HepG2 (cell line): ENCODE results near the gene LDLRAP1. TPM values are rescaled to one million over a fixed set of nuclear protein-coding genes. Genes with fewer than 3 reads are reported as not detected.

Experiments
- BCL3 ChIP-seq: sonication (generic); formaldehyde crosslinking; IDR thresholded peaks from 2 replicates; pipeline ENCODE4 v1.5.1; 2020; ENCODE audit warnings: mild to moderate bottlenecking, missing genetic modification reagents, moderate library complexity
- GLMP ChIP-seq: sonication (generic); formaldehyde crosslinking; IDR thresholded peaks from 2 replicates; pipeline ENCODE4 v1.9.0; 2021; ENCODE audit warnings: missing genetic modification reagents, mild to moderate bottlenecking, borderline replicate concordance
- PBX2 ChIP-seq: IDR thresholded peaks from 2 replicates; pipeline ENCODE4 v1.6.1; 2016; ENCODE audit warnings: control low read depth
- SP1 ChIP-seq, 2 experiments: fragments of 450-650 bp in 1 of 2; sonication (generic) in 1 of 2; formaldehyde crosslinking in 1 of 2; IDR thresholded peaks; 2 replicates each; pipeline versions ENCODE4 v1.4.0 to v1.6.1; 2016 to 2020; ENCODE audit warnings: missing genetic modification reagents in 1 of 2
- YEATS2 ChIP-seq: sonication (generic); formaldehyde crosslinking; IDR thresholded peaks from 2 replicates; pipeline ENCODE4 v1.4.0; 2020; ENCODE audit warnings: missing genetic modification reagents, borderline replicate concordance
- ZBTB1 ChIP-seq: sonication (generic); formaldehyde crosslinking; IDR thresholded peaks from 2 replicates; pipeline ENCODE4 v1.4.0; 2020; ENCODE audit warnings: missing genetic modification reagents, borderline replicate concordance
- ZNF101 ChIP-seq: sonication (generic); formaldehyde crosslinking; IDR thresholded peaks from 2 replicates; pipeline ENCODE4 v1.4.0; 2020; ENCODE audit warnings: mild to moderate bottlenecking, low read depth, missing genetic modification reagents, borderline replicate concordance
- ZNF17 ChIP-seq: sonication (generic); formaldehyde crosslinking; IDR thresholded peaks from 2 replicates; pipeline ENCODE4 v1.5.0; 2020; ENCODE audit warnings: mild to moderate bottlenecking, missing genetic modification reagents
- ZNF256 ChIP-seq: sonication (generic); formaldehyde crosslinking; conservative IDR thresholded peaks from 2 replicates; pipeline ENCODE4 v1.4.0; 2020; ENCODE audit warnings: missing genetic modification reagents
- ZNF441 ChIP-seq: sonication (generic); formaldehyde crosslinking; IDR thresholded peaks from 2 replicates; pipeline ENCODE4 v1.7.0; 2021; ENCODE audit warnings: missing genetic modification reagents, borderline replicate concordance
- polyA plus RNA-seq, 8 experiments: library from polyadenylated mRNA; depleted of rRNA in 3 of 8; stranded (reverse) in 7 of 8; unstranded in 1 of 8; fragments of >200 nt; fragmentation: Illumina TruSeq in 4 of 8; extraction: Trizol in 4 of 8; gene quantifications; 2 replicates each; pipeline versions ENCODE4 v1.2.1 to v1.2.3, GENCODE V29; 2011 to 2016; ENCODE audit warnings: low read depth in 4 of 8, missing spikeins in 1 of 8, mixed read lengths in 1 of 8; ENCODE audit not compliant: insufficient read depth in 1 of 8
- total RNA-seq, 5 experiments: library from RNA; depleted of rRNA; stranded (reverse); fragments of >200 nt; fragmentation: Illumina TruSeq; extraction: Trizol; gene quantifications; 2 replicates each; pipeline ENCODE4 v1.2.3, GENCODE V29; 2016; ENCODE audit warnings: low read depth in 1 of 5
- TF ChIP-seq, protein P1 (sequence below): sonication (generic); formaldehyde crosslinking; IDR thresholded peaks from 2 replicates; pipeline ENCODE4 v1.8.0; 2022; ENCODE audit warnings: mild to moderate bottlenecking, missing genetic modification reagents; ENCODE audit not compliant: insufficient replicate concordance
- TF ChIP-seq, protein P2 (sequence below): sonication (generic); formaldehyde crosslinking; IDR thresholded peaks from 2 replicates; pipeline ENCODE4 v1.5.0; 2020; ENCODE audit warnings: mild to moderate bottlenecking, missing genetic modification reagents
- TF ChIP-seq, protein P3 (sequence below): sonication (generic); formaldehyde crosslinking; IDR thresholded peaks from 2 replicates; pipeline ENCODE4 v1.4.0; 2020; ENCODE audit warnings: mild to moderate bottlenecking, low read depth, missing genetic modification reagents
- TF ChIP-seq, protein P4 (sequence below): sonication (generic); formaldehyde crosslinking; IDR thresholded peaks from 2 replicates; pipeline ENCODE4 v1.4.0; 2020; ENCODE audit warnings: missing genetic modification reagents
- TF ChIP-seq, protein P5 (sequence below): sonication (generic); formaldehyde crosslinking; IDR thresholded peaks from 2 replicates; pipeline ENCODE4 v1.4.0; 2020; ENCODE audit warnings: mild to moderate bottlenecking, missing genetic modification reagents

Gene LDLRAP1
- total and polyA plus RNA-seq, 2 of the 13 experiments (the other 11 are each of a cell fraction or from before 2014, with no cell fraction given), result 7.2 to 12.1 TPM

- TF ChIP-seq SP1 (IDR thresholded peaks at IDR 0.05) (no peak), SP1 (CRISPR knock-in tag; IDR thresholded peaks at IDR 0.05) (peak; percentile 41; the same call in 1 of the 2 replicates), PBX2 (CRISPR knock-in tag) (no peak), YEATS2 (no peak), ZNF17 (CRISPR knock-in tag) (no peak), ZNF256 (CRISPR knock-in tag) (no peak), GLMP (CRISPR knock-in tag) (no peak), ZNF101 (CRISPR knock-in tag) (no peak), ZNF441 (CRISPR knock-in tag) (no peak), BCL3 (CRISPR knock-in tag) (no peak), ZBTB1 (no peak)
- TF ChIP-seq, protein P1, sequence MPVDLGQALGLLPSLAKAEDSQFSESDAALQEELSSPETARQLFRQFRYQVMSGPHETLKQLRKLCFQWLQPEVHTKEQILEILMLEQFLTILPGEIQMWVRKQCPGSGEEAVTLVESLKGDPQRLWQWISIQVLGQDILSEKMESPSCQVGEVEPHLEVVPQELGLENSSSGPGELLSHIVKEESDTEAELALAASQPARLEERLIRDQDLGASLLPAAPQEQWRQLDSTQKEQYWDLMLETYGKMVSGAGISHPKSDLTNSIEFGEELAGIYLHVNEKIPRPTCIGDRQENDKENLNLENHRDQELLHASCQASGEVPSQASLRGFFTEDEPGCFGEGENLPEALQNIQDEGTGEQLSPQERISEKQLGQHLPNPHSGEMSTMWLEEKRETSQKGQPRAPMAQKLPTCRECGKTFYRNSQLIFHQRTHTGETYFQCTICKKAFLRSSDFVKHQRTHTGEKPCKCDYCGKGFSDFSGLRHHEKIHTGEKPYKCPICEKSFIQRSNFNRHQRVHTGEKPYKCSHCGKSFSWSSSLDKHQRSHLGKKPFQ (CRISPR knock-in tag), result no peak
- TF ChIP-seq, protein P2, sequence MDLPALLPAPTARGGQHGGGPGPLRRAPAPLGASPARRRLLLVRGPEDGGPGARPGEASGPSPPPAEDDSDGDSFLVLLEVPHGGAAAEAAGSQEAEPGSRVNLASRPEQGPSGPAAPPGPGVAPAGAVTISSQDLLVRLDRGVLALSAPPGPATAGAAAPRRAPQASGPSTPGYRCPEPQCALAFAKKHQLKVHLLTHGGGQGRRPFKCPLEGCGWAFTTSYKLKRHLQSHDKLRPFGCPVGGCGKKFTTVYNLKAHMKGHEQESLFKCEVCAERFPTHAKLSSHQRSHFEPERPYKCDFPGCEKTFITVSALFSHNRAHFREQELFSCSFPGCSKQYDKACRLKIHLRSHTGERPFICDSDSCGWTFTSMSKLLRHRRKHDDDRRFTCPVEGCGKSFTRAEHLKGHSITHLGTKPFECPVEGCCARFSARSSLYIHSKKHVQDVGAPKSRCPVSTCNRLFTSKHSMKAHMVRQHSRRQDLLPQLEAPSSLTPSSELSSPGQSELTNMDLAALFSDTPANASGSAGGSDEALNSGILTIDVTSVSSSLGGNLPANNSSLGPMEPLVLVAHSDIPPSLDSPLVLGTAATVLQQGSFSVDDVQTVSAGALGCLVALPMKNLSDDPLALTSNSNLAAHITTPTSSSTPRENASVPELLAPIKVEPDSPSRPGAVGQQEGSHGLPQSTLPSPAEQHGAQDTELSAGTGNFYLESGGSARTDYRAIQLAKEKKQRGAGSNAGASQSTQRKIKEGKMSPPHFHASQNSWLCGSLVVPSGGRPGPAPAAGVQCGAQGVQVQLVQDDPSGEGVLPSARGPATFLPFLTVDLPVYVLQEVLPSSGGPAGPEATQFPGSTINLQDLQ (CRISPR knock-in tag), result no peak
- TF ChIP-seq, protein P3, sequence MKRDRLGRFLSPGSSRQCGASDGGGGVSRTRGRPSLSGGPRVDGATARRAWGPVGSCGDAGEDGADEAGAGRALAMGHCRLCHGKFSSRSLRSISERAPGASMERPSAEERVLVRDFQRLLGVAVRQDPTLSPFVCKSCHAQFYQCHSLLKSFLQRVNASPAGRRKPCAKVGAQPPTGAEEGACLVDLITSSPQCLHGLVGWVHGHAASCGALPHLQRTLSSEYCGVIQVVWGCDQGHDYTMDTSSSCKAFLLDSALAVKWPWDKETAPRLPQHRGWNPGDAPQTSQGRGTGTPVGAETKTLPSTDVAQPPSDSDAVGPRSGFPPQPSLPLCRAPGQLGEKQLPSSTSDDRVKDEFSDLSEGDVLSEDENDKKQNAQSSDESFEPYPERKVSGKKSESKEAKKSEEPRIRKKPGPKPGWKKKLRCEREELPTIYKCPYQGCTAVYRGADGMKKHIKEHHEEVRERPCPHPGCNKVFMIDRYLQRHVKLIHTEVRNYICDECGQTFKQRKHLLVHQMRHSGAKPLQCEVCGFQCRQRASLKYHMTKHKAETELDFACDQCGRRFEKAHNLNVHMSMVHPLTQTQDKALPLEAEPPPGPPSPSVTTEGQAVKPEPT (CRISPR knock-in tag), result no peak
- TF ChIP-seq, protein P4, sequence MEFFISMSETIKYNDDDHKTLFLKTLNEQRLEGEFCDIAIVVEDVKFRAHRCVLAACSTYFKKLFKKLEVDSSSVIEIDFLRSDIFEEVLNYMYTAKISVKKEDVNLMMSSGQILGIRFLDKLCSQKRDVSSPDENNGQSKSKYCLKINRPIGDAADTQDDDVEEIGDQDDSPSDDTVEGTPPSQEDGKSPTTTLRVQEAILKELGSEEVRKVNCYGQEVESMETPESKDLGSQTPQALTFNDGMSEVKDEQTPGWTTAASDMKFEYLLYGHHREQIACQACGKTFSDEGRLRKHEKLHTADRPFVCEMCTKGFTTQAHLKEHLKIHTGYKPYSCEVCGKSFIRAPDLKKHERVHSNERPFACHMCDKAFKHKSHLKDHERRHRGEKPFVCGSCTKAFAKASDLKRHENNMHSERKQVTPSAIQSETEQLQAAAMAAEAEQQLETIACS (CRISPR knock-in tag), result no peak; the same call in 1 of the 2 replicates
- TF ChIP-seq, protein P5, sequence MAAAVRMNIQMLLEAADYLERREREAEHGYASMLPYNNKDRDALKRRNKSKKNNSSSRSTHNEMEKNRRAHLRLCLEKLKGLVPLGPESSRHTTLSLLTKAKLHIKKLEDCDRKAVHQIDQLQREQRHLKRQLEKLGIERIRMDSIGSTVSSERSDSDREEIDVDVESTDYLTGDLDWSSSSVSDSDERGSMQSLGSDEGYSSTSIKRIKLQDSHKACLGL (CRISPR knock-in tag), result no peak
Measured at GRCh38 chr1:25543425-25544242, at the start of gene LDLRAP1 (continued).
